ENCODE measurements around the gene MARVELD2.
"Not testable (repeated sequence)": the region's sequence is repeated elsewhere in the genome, so short reads cannot be mapped to it uniquely, and the experiment has no call there.

Gene MARVELD2, protein sequence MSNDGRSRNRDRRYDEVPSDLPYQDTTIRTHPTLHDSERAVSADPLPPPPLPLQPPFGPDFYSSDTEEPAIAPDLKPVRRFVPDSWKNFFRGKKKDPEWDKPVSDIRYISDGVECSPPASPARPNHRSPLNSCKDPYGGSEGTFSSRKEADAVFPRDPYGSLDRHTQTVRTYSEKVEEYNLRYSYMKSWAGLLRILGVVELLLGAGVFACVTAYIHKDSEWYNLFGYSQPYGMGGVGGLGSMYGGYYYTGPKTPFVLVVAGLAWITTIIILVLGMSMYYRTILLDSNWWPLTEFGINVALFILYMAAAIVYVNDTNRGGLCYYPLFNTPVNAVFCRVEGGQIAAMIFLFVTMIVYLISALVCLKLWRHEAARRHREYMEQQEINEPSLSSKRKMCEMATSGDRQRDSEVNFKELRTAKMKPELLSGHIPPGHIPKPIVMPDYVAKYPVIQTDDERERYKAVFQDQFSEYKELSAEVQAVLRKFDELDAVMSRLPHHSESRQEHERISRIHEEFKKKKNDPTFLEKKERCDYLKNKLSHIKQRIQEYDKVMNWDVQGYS

DNA sequence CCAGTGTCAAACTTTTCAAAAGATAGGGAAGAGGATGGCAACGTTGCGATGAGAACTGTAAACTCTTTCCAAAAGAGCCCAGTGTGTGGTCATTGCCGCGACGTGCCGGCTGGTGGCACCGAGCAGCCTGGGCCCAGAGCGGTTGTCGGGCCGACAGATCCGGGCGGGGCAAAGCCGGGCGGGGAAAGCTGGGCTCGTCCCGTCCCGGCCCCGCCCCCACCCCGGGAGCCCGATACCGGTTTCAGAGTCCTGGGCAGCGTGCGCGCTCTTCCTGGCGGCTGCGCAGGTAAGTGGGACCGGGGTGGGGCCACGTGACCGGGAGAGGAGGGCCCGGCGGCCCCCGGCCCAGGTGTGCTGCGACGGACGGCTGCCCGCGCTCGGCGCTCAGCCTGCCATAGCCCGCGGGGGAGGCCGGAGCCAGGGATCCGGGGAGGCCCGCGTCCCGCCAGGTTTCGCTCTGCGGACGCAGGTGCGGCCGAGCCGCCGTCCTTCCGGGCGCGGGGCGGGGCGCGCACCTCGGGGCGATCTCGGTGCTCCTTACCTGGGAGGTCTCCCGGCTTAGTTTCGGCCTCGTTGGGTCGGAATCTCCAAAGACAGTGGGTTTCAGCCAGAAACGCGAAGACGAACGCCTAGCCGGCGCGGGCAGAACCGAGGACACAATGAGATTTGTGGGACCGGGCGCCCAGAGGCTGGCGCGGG lies at the start of gene MARVELD2:
Gene MARVELD2 (plus strand): TSS at position 232 of the 699 bp plus-strand sequence. CDS start 4,270 bp downstream, outside the sequence.
- DNase-seq = peak; percentile 47

- no peak for DNase-seq
Measured at GRCh38 chr5:69367697-69368279, 47.1 kb upstream of the MARVELD2 start.

GRCh38 chr5:69368458-69369339 lies 46.2 kb upstream of the MARVELD2 start:
- DNase-seq = no peak

DNA sequence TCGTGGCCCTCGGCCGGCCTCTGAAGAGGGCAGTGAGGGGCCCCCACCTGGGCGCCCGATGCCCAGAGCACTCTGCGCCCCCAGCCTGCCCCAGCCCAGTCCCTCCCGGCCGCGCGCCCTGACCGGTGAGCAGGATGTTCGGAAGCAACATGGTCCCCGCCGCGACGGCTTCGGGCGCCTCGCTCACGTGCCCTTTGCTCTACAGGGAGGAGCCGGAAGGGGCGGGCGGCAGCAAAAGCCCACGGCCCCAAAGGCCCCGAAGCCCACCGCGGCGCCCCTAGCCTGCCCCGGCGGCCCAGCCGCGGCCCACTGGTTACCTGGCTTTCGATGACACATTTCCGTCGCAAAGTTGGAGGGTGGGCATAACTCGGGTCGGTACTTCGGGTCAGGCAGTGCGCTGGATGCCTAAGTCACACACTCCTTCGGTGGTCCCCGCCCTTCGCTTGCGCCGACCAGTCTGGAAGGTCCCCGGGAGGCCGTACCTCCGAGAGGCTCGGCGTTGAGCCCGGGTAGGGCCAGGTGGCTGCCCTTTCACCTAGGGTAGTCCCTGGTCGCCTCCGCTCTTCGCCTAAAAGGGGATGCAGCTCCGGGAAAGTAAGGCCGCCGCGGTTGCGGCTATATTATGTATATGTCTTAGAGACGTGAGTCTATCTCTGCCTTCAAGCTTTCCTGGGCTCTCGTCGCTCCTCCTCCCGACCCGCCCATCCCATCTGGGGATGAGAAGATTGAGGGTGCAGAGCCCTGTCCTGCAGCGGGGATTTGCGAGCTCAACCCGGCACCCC lies 45.4 kb upstream of the MARVELD2 start, which contains the start of the genes AK6, RAD17 and TAF9:
Gene AK6 (minus strand): TSS at position 181 of the 782 bp plus-strand sequence. CDS start 30 bp downstream, at position 151.
Gene RAD17 (plus strand): TSS at position 479 of the 782 bp plus-strand sequence. CDS start 2,391 bp downstream, outside the sequence.
Gene TAF9 (minus strand): TSS at position 181 of the 782 bp plus-strand sequence. CDS start 3,783 bp downstream, outside the sequence.
- peak; percentile 100 for DNase-seq

- DNase-seq = not testable (repeated sequence)
Measured at GRCh38 chr5:69370335-69370734, 44.6 kb upstream of the MARVELD2 start.

DNA sequence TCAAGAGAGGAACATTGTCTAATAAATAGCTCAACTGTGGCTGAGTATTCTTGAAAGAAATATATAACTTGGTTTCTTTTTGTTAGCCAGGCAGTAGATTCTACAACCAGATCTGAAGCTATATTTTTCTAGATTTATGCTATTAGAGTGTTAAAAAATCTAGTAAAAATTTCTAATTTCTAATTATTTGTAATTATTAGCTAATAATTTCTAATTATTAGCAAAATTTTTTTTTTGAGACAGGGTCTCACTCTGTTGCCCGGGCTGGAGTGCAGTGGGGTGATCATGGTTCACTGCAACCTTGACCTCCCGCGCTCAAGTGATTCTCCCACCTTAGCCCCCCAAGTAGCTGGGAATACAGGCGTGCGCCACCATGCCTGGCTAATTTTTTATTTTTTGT lies 42.5 kb upstream of the MARVELD2 start:
- DNase-seq = no peak

DNA sequence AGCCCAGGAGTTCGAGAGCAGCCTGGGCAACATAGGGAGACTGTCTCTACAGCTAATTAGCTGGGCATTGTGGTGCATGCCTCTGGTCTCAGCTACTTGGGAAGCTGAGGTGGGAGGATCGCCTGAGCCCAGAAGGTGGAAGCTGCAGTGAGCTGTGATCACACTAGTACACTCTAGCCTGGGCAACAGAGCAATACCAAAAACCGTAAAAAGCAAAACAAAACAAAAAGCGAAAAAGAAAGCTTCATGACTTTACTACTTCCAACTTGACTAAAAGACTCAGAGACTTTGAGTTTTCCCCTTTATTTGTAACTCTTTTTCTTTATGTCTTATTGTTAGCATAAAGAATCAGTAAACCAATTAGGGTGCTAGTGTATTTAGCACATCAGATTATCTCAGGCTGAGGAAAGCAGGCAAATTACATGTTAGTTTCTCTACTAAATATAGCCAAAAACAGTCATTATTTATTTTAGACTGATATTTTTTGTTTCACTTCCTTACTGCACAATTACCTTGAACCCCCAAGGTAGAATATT lies 39.9 kb upstream of the MARVELD2 start:
- DNase-seq = no peak

DNA sequence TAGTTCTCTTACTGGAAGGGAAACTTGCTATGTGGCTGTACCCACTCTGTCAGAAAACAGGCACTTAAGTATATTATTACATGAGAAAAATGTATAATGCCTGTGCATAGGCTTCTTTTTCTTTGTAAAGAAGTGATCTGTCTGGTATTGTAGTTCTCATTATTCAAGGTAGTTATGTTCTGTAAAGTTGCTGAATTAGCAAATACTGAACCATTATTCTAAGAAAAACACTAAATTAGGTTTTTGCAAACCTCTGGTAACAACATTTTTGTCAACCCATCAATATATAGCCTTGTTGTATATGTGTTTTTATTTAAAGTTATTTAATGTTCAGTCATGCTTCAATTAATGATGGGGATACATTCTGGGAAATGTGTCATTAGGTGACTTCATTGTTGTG lies 36.5 kb upstream of the MARVELD2 start:
- no peak for DNase-seq

DNA sequence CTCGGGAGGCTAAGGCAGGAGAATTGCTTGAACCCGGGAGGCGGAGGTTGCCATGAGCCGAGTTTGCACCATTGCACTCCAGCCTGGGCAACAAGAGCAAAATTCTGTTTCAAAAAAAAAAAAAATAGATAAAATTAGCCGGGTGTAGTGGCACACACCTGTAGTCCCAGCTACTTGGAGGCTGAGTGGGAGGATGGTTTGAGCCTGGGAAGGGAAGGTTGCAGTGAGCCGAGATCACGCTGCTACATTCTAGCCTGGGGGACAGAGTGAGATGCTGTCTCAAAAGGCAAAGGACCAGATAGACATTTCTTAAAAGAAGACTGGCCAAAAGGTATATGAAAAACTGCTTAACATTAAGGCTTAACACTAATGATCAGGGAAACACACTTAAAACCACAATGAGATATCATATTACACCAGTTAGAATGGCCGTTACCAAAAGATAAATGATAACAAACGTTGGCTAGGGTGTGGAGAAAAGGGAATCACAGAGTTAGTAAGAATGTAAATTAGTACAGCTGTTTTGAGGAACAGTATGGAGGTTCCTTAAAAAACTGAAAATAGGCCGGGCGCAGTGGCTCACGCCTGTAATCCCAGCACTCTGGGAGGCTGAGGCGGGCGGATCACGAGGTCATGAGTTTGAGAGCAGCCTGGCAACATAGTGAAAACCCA lies 10.1 kb upstream of the MARVELD2 start:
- no peak for DNase-seq

DNA sequence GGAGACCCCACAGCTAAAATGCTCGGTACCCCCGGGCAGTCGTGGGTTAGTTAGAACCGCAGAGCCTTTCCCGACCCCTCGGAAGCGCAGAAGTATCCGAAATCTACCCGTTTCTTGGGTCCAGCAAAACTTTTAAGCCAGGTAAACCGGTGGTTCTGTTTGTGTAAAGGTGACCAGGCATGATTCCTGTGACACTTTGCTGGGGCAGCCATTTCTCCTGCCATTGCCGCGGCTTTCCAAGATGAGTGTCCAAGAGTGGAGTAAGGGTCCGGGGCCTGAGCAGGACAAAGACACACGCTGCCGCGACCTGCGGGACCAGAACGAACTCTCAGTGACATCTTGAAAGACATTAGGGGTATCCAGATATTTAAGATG lies 655 bp downstream of the MARVELD2 start:
- DNase-seq = peak; percentile 50

DNA sequence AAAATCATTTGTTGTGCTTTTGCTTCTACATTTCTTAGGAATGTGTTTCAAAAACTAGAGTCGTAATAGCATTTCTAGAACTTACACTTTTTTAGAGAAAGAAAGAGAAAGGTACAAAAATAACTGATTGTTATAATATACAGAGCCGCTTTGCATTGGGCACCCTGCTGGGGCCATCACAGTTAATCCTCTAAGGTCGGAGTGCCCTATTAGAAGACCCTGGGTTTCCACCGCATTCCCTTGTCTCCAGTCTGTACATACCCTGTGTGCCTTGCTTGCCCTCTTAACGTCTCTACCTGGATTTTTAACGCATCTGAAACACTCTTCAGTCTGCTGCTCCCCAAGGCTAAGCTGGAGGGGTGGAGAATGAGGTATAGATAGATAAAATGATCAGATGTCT lies 1.3 kb downstream of the MARVELD2 start:
- peak; percentile 2 for DNase-seq

DNA sequence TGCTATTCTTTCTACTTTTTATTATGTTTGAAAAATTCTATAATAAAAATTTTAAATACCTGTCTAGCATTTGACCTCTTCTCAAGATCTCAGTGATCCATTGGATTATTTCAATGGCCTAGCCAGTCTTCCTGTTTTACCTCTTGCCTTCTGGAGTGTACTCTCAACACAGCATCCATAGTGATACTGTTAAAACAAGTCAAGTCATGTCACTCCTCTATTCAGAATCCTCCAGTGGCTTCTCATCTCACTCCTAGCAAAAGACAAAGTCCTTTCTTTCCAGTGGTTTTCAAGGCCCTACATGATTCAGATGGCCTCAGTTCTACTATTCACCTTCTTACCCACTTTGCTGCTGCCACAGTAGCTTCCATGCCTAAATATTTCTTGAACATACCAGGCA lies 1.8 kb downstream of the MARVELD2 start:
- DNase-seq = no peak

- DNase-seq = no peak
Measured at GRCh38 chr5:69418554-69418953, 3.6 kb downstream of the MARVELD2 start.

GRCh38 chr5:69431424-69432303 lies 16.7 kb downstream of the MARVELD2 start:
- no peak for DNase-seq

GRCh38 chr5:69432412-69433206 lies 17.7 kb downstream of the MARVELD2 start:
- DNase-seq = no peak

DNA sequence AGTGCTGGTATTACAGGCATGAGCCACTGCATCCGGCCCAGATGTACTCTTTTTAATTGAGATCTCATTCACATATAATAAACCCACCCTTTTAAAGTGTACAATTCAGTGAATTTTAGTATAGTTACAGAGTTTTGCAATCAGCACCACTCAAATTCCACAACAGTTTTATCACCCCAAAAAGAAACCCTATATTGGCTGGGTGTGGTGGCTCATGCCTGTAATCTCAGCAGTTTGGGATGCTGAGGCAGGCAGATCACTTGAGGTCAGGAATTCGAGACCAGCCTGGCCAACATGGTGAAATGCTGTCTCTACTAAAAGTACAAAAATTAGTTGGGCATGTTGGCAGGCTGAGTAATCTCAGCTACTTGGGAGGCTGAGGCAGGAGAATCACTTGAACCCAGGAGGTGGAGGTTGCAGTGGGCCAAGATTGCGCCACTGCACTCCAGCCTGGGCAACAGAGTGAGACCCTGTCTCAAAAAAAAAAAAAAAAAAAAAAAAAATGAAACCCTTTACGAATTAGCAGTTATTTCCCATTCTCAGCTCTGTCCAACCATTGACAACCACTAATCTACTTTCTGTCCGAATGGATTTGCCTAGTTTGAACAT lies 20.5 kb downstream of the MARVELD2 start:
- DNase-seq = not testable (repeated sequence)

- no peak for DNase-seq
Measured at GRCh38 chr5:69444127-69444754, 29.3 kb downstream of the MARVELD2 start.
